ENCODE data around the gene C1QTNF12.
A peak's percentile ranks its signal among the peaks of the same experiment; 100 is the strongest.

C1QTNF12 gene

DNA sequence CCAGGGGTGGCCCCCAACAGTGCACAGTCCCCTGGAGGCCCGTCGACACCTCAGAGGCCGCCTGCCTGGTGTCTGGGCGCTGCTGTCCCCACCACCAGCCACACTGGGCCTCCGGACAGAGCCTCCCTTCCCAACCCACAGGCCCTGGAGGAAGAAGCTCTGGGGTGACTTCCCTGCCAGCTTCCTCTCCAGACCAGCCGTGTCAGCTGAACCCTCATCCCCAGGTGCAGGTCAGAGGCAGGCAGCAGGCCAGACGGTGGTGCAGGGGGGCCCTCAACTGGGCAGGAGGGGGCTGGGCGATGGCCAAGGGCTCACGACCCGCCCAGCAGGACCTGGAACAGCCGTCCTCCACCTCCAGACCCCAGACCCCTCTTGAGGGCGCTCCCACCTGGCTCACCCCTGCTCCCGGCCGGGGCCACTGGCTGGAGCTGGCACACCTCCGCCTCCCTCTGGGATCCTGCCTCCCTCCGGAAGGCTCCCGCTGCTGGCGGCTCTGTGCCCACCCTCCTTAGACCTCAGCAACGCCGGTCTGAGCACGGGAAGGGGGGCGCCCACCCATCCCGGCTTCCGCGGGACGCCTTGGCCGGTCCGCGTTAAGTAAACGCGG is 40.6 kb downstream of the C1QTNF12 start:
- no peak overlapping the region for H3K4me3 ChIP-seq (ENCODE audit: low read depth, low read length)
- TF ChIP-seq, protein P1, sequence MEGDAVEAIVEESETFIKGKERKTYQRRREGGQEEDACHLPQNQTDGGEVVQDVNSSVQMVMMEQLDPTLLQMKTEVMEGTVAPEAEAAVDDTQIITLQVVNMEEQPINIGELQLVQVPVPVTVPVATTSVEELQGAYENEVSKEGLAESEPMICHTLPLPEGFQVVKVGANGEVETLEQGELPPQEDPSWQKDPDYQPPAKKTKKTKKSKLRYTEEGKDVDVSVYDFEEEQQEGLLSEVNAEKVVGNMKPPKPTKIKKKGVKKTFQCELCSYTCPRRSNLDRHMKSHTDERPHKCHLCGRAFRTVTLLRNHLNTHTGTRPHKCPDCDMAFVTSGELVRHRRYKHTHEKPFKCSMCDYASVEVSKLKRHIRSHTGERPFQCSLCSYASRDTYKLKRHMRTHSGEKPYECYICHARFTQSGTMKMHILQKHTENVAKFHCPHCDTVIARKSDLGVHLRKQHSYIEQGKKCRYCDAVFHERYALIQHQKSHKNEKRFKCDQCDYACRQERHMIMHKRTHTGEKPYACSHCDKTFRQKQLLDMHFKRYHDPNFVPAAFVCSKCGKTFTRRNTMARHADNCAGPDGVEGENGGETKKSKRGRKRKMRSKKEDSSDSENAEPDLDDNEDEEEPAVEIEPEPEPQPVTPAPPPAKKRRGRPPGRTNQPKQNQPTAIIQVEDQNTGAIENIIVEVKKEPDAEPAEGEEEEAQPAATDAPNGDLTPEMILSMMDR (IDR thresholded peaks at IDR 0.05; ENCODE audit: low read depth, low read length), result no peak

GRCh38 chr1:1204998-1205768 is 41.3 kb downstream of the C1QTNF12 start:
- TF ChIP-seq, protein P1 (IDR thresholded peaks at IDR 0.05; ENCODE audit: low read depth, low read length), result no peak
- no peak overlapping the region for H3K4me3 ChIP-seq (ENCODE audit: low read depth, low read length)

DNA sequence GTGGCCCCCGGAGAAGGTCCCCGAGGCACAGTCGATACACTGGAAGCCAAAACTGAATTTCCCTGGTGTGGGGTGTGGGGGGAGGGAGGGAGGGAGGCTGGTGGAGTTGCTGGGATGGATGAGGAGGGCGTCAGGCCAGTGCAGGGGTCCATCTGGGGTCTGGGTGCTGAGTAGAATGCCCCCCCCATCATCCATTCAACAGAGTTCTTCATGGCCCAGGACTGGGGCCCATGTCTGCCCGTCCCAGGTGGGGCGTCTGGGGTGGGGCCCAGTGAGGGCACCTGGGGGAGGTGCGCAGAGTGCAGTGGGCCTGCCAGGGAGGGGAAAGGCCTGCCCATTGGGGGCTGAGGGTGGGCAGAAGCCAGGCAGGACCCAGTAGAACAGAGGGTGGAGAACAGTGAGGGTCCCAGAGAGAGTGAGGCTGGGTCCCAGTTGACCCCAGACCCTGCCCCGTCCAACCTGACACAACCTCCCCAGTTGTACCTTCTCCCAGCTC is 42.0 kb downstream of the C1QTNF12 start:
- TF ChIP-seq, protein P1 (IDR thresholded peaks at IDR 0.05; ENCODE audit: low read depth, low read length), result no peak
- no peak overlapping the region for H3K4me3 ChIP-seq (ENCODE audit: low read depth, low read length)

DNA sequence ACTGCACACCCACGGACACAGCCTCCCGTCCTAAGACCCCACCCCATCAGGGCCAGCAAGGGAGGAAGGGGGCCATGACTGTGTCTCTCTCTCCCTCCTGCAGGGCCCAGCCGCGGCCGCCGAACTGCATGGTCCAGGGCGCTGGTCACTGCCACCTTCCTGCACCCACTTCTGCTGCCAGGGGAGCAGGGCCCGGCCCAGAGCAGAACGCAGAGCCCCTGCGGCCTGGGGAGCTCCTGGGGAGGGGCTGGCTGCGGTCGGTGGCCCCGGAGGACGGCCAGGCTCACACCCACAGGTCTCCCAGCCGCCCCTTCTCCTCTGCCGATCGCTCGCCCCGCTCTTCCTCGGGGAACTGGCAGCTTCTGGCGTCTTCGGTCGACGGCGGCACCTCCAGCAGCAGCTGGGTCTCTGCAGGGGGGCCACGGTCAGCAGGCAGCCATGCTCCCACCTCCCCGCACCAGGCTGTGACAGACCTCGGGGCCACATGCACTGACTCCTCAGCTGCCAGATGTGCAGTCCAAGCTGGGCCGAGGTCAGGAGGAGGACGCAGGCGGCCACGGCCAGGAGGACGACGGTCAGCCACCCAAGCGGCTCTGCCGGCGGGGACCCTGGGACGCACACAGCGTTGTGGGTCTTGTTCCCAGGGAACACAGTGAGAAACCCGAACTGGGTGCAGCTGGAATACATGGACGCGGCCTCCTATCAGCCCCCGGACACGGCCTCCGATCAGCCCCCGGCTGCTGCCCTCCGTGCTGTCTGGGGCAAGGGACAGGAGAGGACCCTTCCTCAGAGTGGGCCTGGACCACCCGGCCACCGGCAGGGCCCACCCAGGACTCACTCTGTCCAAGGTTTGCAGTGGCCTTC is 42.7 kb downstream of the C1QTNF12 start:
- TF ChIP-seq, protein P1 (IDR thresholded peaks at IDR 0.05; ENCODE audit: low read depth, low read length), result no peak

DNA sequence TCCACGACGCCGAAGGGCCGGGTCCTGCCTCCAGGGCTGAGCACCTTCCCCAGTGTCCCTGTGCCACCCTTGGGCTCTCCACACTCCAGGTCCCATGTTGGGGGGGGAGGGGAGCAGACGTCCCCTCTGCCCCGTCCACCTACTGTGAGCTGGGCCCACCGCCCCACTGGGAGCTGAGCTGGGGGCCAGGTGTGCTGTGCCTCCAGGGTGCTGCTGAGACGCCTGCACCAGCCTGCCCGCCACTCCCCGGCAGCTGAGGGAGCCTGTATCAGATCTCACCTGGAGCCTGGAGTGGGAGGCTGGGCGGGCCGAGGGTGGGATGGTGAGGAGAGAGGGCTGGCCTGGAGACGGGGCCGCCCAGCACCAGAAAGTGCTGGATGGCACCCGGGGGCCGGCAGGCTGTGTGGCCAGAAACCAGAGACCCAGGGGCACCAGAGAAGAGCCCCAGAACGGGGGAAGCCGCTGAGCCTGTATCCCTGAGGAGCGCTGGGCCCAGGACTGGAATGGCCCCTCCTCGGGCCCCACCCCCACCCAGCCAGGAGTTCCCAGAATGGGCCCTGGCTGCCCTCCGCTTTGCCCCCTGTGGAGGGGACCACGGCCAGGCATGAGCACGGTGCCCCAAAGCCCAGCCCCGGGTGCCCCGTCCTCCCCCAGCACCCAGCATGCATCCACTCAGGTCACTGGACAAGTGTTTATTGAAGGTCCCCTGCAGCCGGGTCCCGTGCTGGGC is 43.5 kb downstream of the C1QTNF12 start:
- no peak overlapping the region for H3K4me3 ChIP-seq (ENCODE audit: low read depth, low read length)
- TF ChIP-seq, protein P1 (IDR thresholded peaks at IDR 0.05; ENCODE audit: low read depth, low read length), result no peak

More for the DNA sequence above, 42.7 kb downstream of the C1QTNF12 start:
- H3K4me3 ChIP-seq (ENCODE audit: low read depth, low read length), result no peak overlapping the region

GRCh38 chr1:1200876-1201810 is 45.4 kb downstream of the C1QTNF12 start:
- H3K4me3 ChIP-seq (ENCODE audit: low read depth, low read length), result peak overlapping the region; percentile 40

More at GRCh38 chr1:1200876-1201810, 45.4 kb downstream of the C1QTNF12 start:
- TF ChIP-seq, protein P1 (IDR thresholded peaks at IDR 0.05; ENCODE audit: low read depth, low read length), result no peak
